GM21723 (cell line): Measurements from ENCODE around the gene PHLDA2.

Experiments used
- ATAC-seq: cut with Tn5 transposase; IDR thresholded peaks from one replicate; pipeline ENCODE4 v1.9.1; 2021; ENCODE audit warnings: mild to moderate bottlenecking, moderate library complexity; ENCODE audit not compliant: unreplicated experiment

The PHLDA2 gene

DNA sequence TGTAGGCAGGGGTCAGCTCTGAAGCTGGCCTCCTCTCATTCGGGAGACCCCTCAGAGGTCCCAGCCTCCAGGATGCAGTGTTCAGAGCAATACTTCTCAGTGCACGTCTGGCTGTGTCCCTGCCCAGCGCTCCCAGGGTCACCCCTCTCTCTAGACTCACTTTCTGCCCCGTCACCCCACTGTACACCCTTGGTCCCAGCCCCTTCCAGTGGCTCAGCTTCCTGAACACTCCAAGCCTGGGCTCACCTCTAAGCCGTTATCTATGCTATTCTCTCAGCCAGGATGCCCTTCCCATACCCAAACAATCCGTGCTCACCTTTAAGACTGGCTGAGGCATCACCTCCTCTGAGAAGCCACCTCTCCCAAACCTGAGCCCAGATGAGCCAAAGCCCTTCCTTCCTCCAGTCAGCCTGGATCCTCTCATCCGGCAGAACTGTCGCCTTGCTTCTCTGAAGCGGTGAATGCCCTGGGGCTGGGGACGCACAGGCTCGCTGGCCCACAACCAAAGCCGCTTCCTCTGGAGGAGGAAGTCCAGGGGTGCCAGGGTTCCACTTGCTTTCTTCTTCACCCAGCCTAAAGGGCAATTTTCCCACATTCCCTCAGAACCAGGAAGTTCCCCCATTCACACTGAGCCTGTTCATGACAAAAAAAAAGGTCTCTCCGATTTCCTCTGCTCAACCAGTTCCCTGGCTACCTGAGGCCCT is 30.0 kb downstream of the PHLDA2 start:
- ATAC-seq, result no peak

DNA sequence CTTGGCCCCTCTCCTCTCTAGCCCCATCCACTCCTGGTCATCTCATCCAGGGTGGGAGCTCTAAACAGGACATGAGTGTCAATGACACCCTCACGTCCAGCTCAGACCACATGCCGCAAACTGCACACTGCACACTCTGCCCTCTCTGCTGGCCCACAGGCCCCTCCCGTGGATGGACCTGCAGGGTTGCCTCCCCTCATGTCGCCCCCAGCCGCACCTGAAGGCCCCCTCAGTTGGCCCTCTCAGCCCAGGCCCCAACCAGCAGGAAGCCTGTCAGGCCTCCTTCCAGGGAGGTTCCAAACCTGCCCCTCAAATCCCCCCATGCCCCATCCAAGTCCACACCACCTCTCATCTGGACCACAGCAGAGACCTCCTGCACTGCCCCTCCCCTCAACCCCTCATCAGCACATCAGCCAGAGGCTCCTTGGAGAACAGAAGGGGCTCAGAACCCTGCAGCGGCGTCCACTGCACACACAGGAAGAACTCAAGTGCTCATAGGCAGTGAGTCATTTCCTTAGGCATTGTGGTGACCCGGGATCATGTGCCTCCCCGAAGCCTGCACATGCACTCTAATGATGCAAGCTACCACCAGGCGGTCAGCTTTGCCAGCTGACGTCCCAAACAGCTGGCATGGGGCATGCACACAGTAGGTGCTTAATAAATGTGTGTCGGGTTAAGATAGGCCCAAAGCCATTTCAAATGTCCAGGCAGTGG is 30.7 kb downstream of the PHLDA2 start:
- ATAC-seq, result no peak

DNA sequence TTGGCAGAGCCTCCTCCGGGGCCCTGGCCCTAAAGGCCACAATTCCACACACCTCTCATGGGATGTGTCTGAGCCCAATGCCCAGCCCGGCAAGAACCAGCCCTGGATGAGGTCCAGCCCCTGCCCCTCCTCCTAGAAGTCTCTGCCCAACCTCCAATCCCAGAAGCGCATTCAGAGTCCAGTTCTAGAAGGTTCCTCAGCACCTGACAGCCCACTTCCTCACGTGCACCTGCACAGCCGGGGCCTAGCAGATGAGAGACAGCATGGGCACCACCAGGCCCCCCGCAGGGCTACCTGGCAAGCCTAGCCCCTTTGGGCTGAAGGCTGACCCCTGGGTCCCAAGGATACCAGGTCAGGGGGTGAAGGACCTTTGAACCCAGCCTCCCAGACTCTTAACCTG is 32.2 kb downstream of the PHLDA2 start:
- ATAC-seq, result no peak

DNA sequence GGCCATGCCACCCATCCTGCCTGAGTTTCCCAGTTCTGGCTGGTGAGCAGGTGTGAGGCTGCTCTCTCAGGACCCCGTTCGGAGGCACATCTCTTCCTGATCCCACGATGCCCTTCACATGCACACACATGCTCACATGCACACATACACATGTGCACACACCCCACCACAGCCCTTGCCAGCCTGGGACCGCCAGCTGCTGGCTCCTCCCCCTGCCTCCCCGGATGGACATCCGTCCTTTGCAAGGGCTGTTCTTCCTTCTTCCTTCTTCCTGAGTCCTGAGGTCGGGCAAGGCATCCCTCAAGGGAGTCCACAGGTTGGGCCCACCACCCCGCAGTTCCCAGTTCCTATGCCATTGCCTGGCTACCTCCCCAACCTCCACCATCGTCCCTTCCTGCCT is 33.2 kb downstream of the PHLDA2 start:
- ATAC-seq, result no peak

DNA sequence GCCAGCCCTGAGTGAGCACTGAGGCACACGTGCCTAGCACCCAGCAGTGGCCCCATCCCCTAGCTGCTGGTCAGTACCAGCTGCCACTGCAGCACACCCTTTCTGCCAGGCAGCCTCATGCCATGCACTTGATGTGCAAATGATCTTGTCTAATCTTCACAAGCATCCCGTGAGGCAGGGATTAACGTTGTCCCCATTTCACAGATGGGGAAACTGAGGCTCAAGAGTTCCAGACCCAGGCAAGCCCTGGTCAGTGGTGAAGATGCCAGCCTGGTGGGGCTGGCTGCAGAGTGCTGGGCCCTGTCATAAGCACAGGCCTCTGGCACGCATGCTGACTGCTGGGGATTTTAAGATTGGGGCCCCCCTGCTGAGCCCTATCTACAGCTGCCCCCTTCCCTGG is 35.3 kb downstream of the PHLDA2 start:
- no peak for ATAC-seq

DNA sequence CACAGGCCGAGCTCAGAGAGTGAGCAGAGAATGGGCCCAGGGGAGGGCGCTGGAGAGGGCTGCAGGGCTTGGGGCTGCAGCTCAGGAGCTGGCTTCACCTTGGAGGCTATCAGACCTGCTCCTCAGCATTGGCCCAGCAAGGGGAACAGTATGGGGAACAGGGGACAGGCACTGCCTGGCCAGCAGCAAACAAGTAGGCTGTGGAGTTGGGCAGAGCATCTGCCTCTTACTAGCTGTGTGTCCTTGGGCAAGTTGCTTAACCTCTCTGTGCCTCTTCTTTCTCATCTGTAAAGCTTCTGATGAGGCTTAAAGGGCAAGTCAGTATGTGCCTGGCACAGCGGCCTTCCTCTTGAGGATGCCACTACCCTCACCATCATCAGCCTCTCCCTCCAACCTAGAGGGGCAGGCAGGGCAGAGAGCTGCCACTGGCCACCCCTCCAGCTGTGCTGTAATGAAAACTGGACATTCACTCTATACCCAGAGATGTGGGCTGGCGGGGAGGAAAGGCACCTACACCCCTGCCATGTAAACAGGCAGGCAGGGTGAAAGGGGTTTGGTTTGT is 36.2 kb downstream of the PHLDA2 start:
- no peak for ATAC-seq

DNA sequence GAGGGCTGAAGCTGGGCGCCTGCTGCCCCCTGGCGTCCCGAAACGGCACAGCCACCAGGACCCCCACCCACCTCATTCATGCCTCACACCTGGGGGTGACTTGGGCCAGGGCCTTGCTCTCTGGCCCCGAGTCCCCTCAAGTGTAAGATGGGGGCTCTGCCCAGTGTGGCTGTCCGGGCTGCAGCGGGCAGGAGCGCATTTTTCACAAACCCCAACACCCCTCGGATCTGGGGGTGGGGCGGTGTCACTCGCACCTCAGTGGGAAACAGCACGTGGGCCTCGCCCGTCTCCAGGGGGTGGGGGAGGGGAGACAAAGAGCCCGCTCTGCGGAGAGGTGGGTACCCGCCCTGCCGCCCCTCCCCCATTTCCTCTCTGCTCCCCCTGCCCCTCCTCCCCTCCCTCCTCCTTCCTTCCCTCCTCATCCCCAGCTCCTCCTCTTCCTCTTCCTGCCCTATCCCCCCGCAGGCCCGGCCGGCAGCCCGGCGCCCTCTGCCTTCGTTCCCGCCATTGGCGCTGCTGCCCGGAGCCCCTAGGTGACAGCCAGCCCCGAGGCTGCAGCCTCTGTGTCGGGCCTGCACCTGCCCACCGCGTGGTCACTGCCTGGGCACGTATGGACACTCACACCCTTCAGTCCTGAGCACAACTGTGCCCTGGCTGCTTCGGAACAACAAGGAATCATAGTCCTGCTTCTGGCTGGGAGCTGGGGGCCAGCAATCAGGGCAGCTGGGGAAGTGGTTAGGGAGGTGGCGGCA is 36.8 kb downstream of the PHLDA2 start:
- no peak for ATAC-seq

DNA sequence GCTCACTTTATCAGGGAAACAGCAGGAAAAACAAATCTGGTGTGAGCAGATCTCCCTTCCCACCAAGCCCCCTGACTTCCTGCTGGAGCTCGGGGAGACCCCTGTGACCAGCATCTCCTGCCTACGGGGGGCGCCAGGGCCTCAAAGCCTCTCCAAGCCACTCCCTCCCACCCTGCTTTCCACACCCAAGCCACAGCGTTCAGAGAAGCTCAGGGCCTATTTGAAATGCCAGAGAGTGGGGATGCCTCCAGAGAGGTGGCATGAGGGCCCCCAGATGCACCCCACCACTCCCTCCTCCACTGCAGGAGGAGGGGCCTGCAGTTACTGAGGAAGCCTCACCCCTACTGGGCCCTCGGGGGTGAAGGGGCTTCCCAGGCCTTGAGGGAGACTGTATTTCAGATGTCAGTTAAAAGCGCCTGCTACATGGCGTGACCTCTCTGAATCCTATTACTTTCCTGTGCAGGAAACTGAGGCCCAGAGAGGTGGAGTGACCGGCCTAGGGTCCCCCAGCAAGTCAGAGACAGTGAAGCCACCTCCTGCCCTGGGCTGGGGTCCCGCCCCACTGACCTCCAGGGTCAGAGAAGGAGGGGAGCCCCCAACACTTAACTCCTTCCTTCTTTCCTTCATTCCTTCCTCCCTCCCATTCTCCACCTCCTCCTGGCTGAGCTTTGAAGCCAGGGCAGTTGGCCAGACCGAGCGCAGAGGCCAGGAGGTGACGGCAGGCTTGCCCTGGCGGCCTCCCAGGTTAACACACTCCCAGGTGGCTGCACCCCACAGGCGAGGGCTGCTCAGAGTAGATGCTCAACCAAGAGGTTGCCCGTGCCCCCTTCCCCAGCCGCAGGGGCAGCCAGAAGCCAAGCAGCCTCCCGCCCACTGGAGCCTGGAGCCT is 37.6 kb downstream of the PHLDA2 start:
- no peak for ATAC-seq

DNA sequence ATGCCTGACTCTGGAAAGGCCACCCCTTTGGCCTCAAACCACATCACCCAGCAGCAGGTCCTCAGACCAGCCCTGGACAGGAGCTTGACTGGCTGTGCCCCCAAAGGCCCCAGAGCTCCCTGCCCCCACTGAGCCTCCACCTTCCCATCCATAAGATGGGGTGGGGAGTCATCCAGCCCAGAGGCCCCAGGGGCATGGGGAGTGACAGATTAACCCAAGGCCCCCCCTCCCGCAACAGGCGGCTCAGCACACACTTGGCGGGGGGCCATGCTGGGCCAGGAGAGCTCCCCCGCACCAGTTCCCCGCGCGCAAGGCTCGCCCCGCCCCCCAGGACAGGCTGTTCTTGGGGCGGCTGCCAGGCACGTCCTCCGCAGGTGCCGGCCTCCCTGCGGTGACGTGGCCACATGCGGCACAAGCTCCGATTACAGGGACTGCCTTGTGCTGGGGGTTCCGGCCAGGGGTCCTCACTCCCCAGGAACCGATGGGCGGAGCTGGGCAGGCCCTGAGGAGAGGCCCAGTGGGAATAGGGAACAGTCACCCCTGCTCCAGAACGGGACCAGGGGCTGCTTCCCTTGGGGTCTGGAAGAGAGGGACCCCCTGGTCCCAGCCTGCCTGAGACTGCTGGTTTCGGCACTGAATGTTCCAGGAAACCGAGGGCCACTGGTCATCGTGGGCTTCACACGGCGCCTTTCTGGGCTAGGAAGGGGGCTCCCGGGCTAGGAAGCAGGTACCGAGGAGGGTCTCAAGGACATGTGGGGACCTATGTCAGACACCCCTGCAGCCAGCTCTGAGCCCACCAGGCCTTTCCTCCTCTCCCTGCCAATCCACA is 38.5 kb downstream of the PHLDA2 start:
- no peak for ATAC-seq

DNA sequence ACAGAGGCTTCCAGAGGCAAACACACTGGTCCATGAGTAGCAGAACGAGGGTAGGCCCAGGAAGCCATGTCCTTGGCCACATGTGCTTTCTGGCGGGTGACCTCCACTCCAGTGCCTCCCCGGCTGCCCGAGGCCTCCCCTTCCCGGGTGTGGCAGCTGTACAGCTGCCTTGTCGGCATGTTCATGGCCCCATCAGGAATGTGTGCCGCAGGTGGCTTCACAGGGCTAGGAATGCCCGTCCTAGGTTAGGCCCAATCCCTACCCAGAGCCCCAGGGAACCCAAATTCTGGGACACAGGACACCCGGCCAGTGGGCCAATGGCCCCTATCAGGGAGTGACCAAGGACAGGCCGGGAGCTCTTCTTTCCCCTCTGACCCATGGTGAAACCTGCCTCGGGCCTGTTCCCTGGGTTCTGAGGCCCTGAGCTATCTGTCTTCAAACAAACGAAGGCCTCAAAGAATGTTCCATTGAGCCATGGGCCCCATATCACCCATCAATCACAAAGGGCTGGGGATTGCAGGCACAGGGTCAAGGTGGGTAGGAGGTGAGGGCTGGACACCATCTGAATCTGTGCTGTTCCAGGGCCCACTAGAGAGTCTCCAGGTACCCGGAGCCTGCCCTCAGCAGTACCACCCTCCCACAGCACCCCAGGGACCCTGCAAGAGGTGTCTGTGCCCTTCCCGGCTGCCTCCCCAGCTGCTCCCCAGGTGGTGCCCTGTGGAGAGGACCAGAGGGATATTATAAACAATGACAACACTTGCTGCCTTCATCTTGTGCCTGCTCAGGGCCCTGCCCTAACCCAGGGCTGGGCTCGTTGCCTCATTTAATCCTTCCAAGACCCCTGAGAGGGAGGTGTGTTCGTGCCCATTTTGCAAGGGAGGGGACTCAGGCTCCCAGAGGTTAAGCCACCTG is 39.6 kb downstream of the PHLDA2 start:
- ATAC-seq, result no peak

DNA sequence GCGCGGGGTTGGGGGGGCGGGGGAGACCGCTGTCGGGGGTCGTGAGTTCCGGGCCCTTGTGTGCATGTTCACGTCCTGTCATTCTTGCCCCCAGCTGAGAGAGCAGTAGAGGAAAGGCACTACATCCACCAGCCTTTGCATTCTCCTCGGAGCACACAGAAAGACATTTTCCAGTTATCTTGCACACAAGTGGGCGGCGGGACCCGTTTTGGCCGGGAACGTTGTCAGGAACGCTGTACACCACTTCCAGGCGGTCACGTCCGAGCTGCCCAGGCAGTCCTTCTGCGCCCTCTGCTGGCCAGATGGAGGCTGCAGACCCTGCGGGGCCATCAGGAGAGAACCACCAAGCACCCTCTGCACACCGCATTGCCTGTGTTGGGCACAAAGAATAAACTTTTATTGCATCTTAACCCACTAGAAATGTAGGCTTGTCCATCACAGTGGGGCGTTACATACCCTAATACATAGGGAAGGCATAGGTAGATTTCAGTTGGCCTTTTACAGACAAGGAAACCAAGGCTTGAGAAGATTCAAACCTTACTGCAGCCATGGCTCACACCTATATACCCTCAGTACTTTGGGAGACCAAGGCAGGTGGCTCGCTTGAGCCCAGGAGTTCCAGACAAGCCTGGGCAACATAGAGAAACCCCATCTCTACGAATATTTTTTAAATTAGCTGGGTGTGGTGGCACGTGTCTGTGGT is 40.8 kb downstream of the PHLDA2 start:
- ATAC-seq, result no peak

DNA sequence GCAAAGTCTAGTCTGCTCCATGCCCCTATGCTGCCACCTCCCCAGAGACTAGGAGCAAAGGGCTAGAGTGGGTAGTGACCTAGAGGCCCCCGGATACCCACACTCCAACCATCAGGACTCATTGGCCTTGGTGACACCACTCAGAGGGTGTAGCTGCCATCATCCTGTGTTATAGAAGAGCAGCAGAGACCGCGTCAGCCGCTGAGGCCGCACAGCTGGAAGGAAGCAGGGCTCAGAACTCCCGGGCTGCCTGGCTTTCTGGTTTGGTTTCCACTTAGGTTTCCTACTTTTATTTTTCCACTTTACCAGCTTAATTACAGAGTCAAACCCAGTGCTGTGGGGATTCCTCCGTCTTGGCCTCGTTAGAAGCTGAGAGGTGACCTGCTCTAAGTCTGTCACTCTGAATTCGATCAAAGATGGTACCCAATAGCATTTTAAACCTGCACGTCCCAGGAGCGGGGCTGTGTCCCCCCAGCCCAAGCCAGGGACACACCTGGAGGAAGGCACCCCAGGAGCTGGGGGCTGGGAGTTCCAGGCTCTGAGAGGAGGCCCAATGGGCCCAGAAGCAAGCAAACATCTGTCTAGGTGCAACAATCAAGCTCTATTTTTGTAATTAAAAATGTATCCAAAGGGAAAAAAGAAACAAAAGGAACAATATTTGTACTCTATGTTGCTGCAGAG is 41.6 kb downstream of the PHLDA2 start:
- no peak for ATAC-seq

DNA sequence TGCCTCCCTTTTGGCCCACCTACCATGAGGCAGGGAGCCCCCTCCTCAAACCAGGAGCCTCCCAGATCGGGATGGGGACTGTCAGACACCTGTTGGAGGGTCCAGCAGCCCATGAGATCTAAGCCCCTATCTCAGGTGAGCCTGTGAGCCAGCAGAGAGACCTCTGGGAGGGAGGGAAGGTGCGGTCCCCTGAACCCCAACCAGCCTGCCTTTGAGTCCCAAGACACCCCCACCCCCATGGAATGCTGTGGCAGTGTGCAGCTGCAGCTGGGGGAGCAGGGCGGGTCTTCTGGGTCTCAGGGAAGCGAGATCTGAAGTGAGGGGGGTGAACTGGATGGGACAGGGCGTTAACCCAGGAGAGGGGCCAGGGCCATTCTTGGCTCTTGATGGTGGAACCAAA is 42.3 kb downstream of the PHLDA2 start:
- ATAC-seq, result no peak

DNA sequence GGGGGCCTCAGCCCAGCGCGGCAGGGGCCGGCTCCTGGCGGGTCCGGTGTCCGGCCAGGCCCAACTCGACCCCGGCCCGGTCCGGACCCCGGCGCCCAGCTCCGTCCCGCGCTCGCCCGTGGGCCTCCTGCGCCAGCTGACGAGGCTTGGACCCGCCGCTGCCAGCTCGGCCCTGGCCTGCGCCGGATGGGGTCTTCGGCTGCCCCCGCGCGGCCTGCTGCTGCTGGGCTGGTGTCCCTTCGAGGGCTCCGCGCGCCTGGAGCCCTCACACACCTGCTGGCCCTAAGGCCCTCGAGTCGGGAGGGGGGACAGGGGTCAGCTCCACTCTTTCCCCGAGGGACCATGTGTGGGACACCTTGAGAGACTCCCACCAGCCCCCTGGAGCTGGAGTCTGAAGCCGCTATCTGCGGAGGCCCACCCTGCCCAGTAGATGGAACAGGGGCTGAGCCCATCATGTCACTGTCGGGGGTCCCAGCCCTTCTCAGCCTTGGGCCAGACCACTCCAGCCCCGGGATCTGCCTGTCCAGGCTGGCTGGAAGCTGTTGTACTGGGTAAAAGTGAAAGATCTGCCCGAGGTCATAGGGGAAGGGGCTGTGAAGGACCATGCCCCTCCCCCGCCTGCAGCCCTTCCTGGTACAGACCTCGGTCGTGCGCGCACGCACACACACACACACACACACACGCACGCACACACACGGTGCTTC is 42.9 kb downstream of the PHLDA2 start:
- ATAC-seq, result peak; percentile 6

DNA sequence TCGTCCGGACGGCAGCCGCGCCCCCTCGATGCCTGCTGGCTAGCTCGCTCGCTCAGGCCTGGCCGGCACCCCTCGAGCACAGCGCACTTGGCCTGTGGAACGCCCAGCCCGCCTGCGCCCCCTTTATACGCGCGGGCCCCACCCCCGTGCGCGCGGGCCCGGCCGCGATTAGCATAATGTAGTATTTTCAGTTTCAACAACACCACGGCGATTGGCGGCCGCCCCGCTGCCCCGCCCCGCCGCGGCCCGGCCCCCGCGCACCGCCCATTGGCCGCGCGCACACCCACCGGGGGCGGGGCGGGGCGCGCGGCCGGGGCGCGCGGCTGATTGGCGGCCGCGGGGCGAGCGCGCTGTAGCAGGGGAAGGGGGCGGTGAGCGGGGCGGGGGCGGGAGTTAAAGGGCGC is 43.5 kb downstream of the PHLDA2 start, which contains the start of gene CDKN1C:
TSS of gene CDKN1C (minus strand) at position 98 of the 404 bp plus-strand sequence. CDS start 319 bp downstream, outside the sequence.
- ATAC-seq, result peak; percentile 84

DNA sequence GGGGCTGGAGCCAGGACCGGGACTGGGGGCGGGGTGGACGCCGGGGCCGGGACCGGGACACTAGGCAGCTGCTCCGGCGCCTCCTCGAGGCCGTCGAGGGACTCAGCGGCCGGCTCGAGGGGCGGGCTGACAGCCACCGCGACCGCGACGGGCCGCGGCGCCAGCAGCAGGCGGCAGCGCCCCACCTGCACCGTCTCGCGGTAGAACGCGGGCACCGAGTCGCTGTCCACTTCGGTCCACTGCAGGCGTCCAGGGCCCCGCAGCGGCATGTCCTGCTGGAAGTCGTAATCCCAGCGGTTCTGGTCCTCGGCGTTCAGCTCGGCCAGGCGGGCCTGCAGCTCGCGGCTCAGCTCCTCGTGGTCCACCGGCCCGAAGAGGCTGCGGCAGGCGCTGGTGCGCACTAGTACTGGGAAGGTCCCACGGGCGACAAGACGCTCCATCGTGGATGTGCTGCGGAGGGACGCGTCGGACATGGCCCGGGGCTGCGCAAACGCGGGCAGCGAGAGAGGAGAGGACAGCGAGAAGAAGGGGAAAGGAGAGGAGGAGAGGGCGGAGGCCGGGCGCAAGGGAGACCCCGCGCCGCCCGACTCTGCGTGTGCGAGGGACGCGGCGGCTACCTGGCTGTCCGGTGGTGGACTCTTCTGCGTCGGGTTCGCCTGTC is 44.1 kb downstream of the PHLDA2 start:
- no peak for ATAC-seq
